ENCODE data around the gene CCDC91.

DNA sequence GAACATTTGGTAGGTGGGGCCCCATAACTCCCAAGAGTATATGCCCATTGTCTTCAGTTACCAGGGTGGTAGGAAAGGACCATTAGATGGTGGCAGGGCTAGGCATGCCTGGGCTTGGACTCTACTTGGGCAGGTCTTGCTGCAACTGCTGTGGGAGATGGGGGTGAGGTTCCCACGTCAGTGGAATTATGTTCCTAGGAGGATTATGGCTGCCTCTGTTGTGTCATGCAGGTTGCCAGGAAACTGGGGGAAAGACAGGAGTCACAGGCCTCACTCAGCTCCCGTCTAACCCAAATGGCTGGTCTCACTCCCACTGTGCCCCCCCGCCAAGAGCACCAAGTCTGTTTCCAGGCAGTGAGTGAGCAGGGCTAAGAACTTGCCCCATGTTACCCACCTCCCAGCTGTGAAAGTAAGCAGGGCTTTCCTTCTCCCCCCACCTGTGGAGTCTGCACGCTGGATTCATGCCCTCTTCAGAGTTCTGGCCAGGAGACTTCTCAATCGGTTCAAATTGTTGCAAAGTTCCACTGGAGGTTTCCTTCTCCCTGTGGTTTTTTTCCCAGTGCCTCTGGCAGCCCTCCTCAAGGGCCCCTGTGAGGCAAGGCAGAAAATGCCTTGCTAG, 337.5 kb downstream of the CCDC91 start:
- TF ChIP-seq CTCF (IDR thresholded peaks at IDR 0.05; ENCODE audit: low read depth, low read length) (no peak), EZH2phosphoT487 (IDR thresholded peaks at IDR 0.05; ENCODE audit: low read depth) (no peak)
